Kidney epithelial cell (primary cell): Measurements from ENCODE around the gene RIF1. TPM values are rescaled to one million over a fixed set of nuclear protein-coding genes. Genes with fewer than 3 reads are reported as not detected.
"Not testable (repeated sequence)": the region's sequence is repeated elsewhere in the genome, so short reads cannot be mapped to it uniquely, and the experiment has no call there.

Experiments
- DNase-seq: peaks from one replicate; pipeline ENCODE4 v3.0.0-alpha.2; 2010; ENCODE audit warnings: low read depth
- H3K27me3 ChIP-seq: 2 replicates; pipeline ENCODE4 v1.6.0; 2011; ENCODE audit warnings: low read length; ENCODE audit not compliant: control insufficient read depth, insufficient read depth
- H3K36me3 ChIP-seq: 2 replicates; pipeline ENCODE4 v1.5.1; 2011; ENCODE audit warnings: low read length; ENCODE audit not compliant: control insufficient read depth, insufficient read depth
- H3K4me3 ChIP-seq: 2 replicates; pipeline ENCODE4 v1.5.1; 2011; ENCODE audit warnings: low read depth, mild to moderate bottlenecking, control low read depth, low read length
- total RNA-seq: library from RNA; depleted of rRNA; stranded (reverse); fragments of >200 nt; gene quantifications from 2 replicates; pipeline ENCODE4 v1.2.3, GENCODE V29; 2015
- TF ChIP-seq, protein P1 (sequence below): IDR thresholded peaks from 2 replicates; pipeline ENCODE4 v1.5.1; 2011; ENCODE audit warnings: mild to moderate bottlenecking, moderate library complexity, low read length, control low read depth, inconsistent platforms; ENCODE audit not compliant: insufficient read depth, poor library complexity, severe bottlenecking

The RIF1 gene
- total RNA-seq, 1 donor from 2014 or later: 26.6 TPM

GRCh38 chr2:151408788-151409600 is 708 bp upstream of the RIF1 start:
- TF ChIP-seq, protein P1, sequence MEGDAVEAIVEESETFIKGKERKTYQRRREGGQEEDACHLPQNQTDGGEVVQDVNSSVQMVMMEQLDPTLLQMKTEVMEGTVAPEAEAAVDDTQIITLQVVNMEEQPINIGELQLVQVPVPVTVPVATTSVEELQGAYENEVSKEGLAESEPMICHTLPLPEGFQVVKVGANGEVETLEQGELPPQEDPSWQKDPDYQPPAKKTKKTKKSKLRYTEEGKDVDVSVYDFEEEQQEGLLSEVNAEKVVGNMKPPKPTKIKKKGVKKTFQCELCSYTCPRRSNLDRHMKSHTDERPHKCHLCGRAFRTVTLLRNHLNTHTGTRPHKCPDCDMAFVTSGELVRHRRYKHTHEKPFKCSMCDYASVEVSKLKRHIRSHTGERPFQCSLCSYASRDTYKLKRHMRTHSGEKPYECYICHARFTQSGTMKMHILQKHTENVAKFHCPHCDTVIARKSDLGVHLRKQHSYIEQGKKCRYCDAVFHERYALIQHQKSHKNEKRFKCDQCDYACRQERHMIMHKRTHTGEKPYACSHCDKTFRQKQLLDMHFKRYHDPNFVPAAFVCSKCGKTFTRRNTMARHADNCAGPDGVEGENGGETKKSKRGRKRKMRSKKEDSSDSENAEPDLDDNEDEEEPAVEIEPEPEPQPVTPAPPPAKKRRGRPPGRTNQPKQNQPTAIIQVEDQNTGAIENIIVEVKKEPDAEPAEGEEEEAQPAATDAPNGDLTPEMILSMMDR: no peak
- no peaks in the 10 kb centered on the region for H3K36me3 ChIP-seq
- DNase-seq: no peak
- peak overlapping the region; percentile 100 for H3K4me3 ChIP-seq
- H3K27me3 ChIP-seq: no peaks in the 10 kb centered on the region

DNA sequence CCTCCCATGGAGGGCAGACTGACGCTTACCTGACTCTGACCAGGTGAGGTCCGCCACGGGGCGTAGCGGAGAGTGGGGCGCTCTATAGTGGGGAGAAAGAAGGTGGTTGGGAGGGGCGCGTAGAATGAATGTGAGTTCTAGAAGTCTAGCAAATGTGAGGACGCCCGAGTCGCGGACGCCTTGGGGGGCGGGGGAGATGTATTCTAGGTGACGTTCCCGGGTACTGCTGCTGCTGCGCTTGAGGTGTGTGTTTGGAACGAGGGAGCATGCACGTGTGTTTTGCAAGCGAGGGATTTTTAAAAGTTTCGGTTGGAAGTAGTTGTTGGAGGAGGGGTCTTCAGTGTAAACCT is 758 bp downstream of the RIF1 start:
- Histone ChIP-seq H3K36me3 (no peaks in the 10 kb centered on the region), H3K27me3 (no peaks in the 10 kb centered on the region), H3K4me3 (peak overlapping the region; percentile 100)
- TF ChIP-seq, protein P1: no peak
- no peak for DNase-seq

DNA sequence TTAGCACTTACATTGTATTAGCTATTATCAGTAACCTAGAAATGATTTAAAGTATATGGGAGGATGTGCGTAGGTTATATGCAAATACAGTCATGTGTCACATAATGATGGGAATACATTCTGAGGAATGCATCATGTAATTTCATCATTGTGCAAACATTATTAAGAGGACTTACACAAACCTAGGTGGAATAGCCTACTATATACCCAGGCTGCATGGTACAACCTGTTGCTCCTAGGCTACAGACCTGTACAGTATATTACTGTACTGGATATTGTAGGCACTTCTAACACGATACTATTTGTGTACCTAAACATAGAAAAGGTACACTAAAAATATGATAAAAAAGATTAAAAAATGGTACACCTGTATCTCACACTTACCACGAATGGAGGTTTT is 7.9 kb downstream of the RIF1 start:
- Histone ChIP-seq H3K36me3 (peaks cover 4% of the 10 kb centered on the region), H3K4me3 (no peak overlapping the region), H3K27me3 (no peaks in the 10 kb centered on the region)
- no peak for DNase-seq
- TF ChIP-seq, protein P1: no peak

DNA sequence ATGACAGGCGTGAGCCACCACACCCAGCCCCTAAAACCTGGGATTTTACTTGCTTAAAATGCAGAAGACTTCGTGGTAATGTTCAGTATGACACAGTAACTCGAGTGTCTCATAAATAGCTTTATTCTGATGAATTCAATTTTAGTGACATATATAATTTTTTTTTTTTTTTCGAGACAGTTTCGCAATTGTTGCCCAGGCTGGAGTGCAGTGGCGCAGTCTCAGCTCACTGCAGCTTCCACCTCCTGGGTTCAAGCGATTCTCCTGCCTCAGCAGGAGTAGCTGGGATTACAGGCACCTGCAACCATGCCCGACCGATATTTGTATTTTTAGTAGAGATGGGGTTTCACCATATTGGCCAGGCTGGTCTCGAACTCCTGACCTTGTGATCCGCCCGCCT is 12.0 kb downstream of the RIF1 start:
- DNase-seq, H3K4me3 ChIP-seq, H3K27me3 ChIP-seq, H3K36me3 ChIP-seq: not testable (repeated sequence)

- Histone ChIP-seq H3K27me3 (no peaks in the 10 kb centered on the region), H3K4me3 (no peak overlapping the region), H3K36me3 (peaks cover 4% of the 10 kb centered on the region)
- DNase-seq: no peak
- TF ChIP-seq, protein P1: no peak
These were observed 13.3 kb downstream of the RIF1 start for GRCh38 chr2:151422917-151423439.

DNA sequence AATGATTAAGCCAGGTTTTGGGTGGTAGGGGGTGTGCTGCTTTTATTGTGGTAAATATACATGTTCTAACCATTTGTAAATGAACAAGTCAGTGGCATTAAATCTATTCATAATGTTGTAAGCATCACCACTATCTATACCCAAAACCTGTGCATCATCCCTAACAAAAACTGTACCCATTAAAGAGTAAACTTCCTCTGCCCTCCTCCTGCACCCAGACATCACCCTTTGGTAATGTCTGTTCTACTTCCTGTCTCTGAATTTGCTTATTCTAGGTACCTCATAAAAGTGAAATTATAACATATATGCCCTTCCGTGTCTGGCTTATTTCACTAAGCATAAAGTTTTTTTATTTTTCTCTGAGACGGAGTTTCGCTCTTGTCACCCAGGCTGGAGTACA is 14.1 kb downstream of the RIF1 start:
- TF ChIP-seq, protein P1: no peak
- DNase-seq: no peak
- H3K4me3 ChIP-seq: no peak overlapping the region
- H3K27me3 ChIP-seq: no peaks in the 10 kb centered on the region
- H3K36me3 ChIP-seq: peaks cover 4% of the 10 kb centered on the region
